Neutrophil (primary cell): ENCODE measurements around the gene MACF1.

Experiments used
- H3K27ac ChIP-seq: fragments of 200-600 bp; sonication (generic); 2 replicates; pipeline ENCODE4 v1.5.1; 2016; ENCODE audit warnings: mild to moderate bottlenecking, moderate library complexity
- H3K27me3 ChIP-seq: fragments of 200-600 bp; sonication (generic); 2 replicates; pipeline ENCODE4 v1.6.0; 2016; ENCODE audit warnings: mild to moderate bottlenecking
- H3K36me3 ChIP-seq: fragments of 200-600 bp; sonication (generic); 2 replicates; pipeline ENCODE4 v1.5.1; 2017
- H3K4me1 ChIP-seq, 2 experiments: fragments of 200-600 bp in 1 of 2; sonication (generic) in 1 of 2; 1 replicate in 1 of 2; 2 replicates in 1 of 2; pipeline versions ENCODE4 v1.5.1 to v1.6.1; 2013 to 2016; ENCODE audit warnings: low read depth in 1 of 2, low read length in 1 of 2, mild to moderate bottlenecking in 1 of 2, moderate library complexity in 1 of 2; ENCODE audit not compliant: control insufficient read depth in 1 of 2, insufficient read depth in 1 of 2
- H3K4me3 ChIP-seq, 2 experiments: fragments of 200-600 bp in 1 of 2; sonication (generic) in 1 of 2; 1 replicate in 1 of 2; 2 replicates in 1 of 2; pipeline ENCODE4 v1.5.1; 2013 to 2016; ENCODE audit warnings: low read depth in 1 of 2, low read length in 1 of 2, mild to moderate bottlenecking in 1 of 2, moderate library complexity in 1 of 2
- H3K9me3 ChIP-seq: fragments of 200-600 bp; sonication (generic); 2 replicates; pipeline ENCODE4 v1.5.1; 2016
- CTCF ChIP-seq: fragments of 200-600 bp; sonication (generic); IDR thresholded peaks from 2 replicates; pipeline ENCODE4 v1.5.1; 2016; ENCODE audit warnings: antibody characterized with exemption

The MACF1 gene

GRCh38 chr1:39301606-39302005 lies 97.1 kb downstream of the MACF1 start:
- Histone ChIP-seq H3K9me3 (no peaks in the 10 kb centered on the region), H3K4me3 (no peak overlapping the region), H3K27ac (no peak overlapping the region), H3K4me1 (no peaks in the 10 kb centered on the region), H3K36me3 (peaks cover 85% of the 10 kb centered on the region), H3K27me3 (no peaks in the 10 kb centered on the region)
- no peak for TF ChIP-seq CTCF

- H3K9me3 ChIP-seq, result no peaks in the 10 kb centered on the region
- H3K27me3 ChIP-seq, result no peaks in the 10 kb centered on the region
- peaks cover 50% of the 10 kb centered on the region for H3K36me3 ChIP-seq
- H3K27ac ChIP-seq, result no peak overlapping the region
- no peak for TF ChIP-seq CTCF
- no peaks in the 10 kb centered on the region for H3K4me1 ChIP-seq
- H3K4me3 ChIP-seq, result no peak overlapping the region
Measured at GRCh38 chr1:39305555-39305954, 101.1 kb downstream of the MACF1 start.

GRCh38 chr1:39310015-39310414 lies 105.5 kb downstream of the MACF1 start:
- TF ChIP-seq CTCF, result no peak
- no peak overlapping the region for H3K4me3 ChIP-seq
- no peaks in the 10 kb centered on the region for H3K27me3 ChIP-seq
- no peaks in the 10 kb centered on the region for H3K4me1 ChIP-seq
- H3K27ac ChIP-seq, result no peak overlapping the region
- H3K36me3 ChIP-seq, result peaks cover 40% of the 10 kb centered on the region
- H3K9me3 ChIP-seq, result no peaks in the 10 kb centered on the region

- H3K27me3 ChIP-seq, result no peaks in the 10 kb centered on the region
- no peak overlapping the region for H3K4me3 ChIP-seq
- H3K9me3 ChIP-seq, result no peaks in the 10 kb centered on the region
- no peak for TF ChIP-seq CTCF
- H3K36me3 ChIP-seq, result peaks cover 40% of the 10 kb centered on the region
- H3K27ac ChIP-seq, result no peak overlapping the region
- no peaks in the 10 kb centered on the region for H3K4me1 ChIP-seq
Measured at GRCh38 chr1:39310691-39311090, 106.2 kb downstream of the MACF1 start.

GRCh38 chr1:39317111-39317510 lies 112.6 kb downstream of the MACF1 start:
- Histone ChIP-seq H3K4me3 (no peak overlapping the region), H3K27ac (no peak overlapping the region), H3K27me3 (no peaks in the 10 kb centered on the region), H3K4me1 (no peaks in the 10 kb centered on the region), H3K36me3 (peaks cover 79% of the 10 kb centered on the region), H3K9me3 (peaks cover 5% of the 10 kb centered on the region)
- TF ChIP-seq CTCF, result no peak
